Neural cell (in vitro differentiated cells): ENCODE measurements around the gene CD180.

Source experiments
- CTCF ChIP-seq: fragments of 450-650 bp; IDR thresholded peaks from 2 replicates; pipeline ENCODE4 v1.5.1; 2014; ENCODE audit warnings: antibody characterized with exemption, mild to moderate bottlenecking, moderate library complexity; ENCODE audit not compliant: poor library complexity, severe bottlenecking
- EP300 ChIP-seq: fragments of 450-650 bp; conservative IDR thresholded peaks from 2 replicates; pipeline ENCODE4 v1.6.1; 2014; ENCODE audit warnings: antibody characterized with exemption, mild to moderate bottlenecking, moderate library complexity; ENCODE audit not compliant: poor library complexity, severe bottlenecking
- EZH2 ChIP-seq: fragments of 200-600, 300-800 bp; shearing (Covaris generic), sonication (generic); IDR thresholded peaks from 2 replicates; pipeline ENCODE4 v1.6.1; 2014; ENCODE audit warnings: antibody characterized with exemption, low read length, borderline replicate concordance, mild to moderate bottlenecking; ENCODE audit not compliant: insufficient read depth, poor library complexity, severe bottlenecking
- POLR2AphosphoS5 ChIP-seq: IDR thresholded peaks from 2 replicates; pipeline ENCODE4 v1.6.1; 2012
- RAD21 ChIP-seq: fragments of 450-650 bp; conservative IDR thresholded peaks from 2 replicates; pipeline ENCODE4 v1.6.1; 2014; ENCODE audit warnings: antibody characterized with exemption, mild to moderate bottlenecking, moderate library complexity
- SMC3 ChIP-seq: fragments of 450-650 bp; conservative IDR thresholded peaks from 2 replicates; pipeline ENCODE4 v1.6.1; 2014; ENCODE audit warnings: antibody characterized with exemption, mild to moderate bottlenecking, moderate library complexity; ENCODE audit not compliant: poor library complexity
- TAF1 ChIP-seq: IDR thresholded peaks from 2 replicates; pipeline ENCODE4 v1.6.1; 2012; ENCODE audit warnings: low read depth

GRCh38 chr5:67154556-67155206 lies 41.9 kb downstream of the CD180 start:
- TF ChIP-seq POLR2AphosphoS5 (no peak), CTCF (no peak), TAF1 (no peak), EZH2 (no peak), EP300 (no peak), RAD21 (no peak), SMC3 (no peak)
